Stimulated activated CD4-positive, alpha-beta T cell treated with anti-CD3 and anti-CD28 coated beads, Interleukin-15, amount 100 ng/mL, for 24 hours (primary cell): Measurements from ENCODE around the gene ZNF431.
"Not testable (repeated sequence)": the region's sequence is repeated elsewhere in the genome, so short reads cannot be mapped to it uniquely, and the experiment has no call there.

Experiments used
- DNase-seq: peaks from one replicate; pipeline ENCODE4 v3.0.0-alpha.2; 2020

ZNF431 gene

DNA sequence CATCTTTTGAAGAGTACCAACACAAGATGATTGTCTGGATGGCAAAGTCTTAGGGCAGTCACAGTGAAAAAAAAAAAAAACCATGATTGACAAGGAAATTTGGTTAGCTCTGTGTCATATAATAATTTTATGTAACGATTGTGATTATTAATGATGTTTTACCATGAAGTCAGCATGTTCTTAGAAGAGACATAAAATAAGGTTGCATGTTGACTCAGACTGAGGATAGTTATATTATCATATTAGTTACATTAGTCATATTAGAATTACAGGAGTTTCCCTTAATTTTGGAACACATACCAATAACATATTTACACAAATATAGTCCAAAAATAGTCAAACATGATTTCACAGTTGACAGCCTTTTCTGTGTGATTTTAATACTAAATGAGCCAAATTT is 5.7 kb downstream of the ZNF431 start:
- no peak for DNase-seq

DNA sequence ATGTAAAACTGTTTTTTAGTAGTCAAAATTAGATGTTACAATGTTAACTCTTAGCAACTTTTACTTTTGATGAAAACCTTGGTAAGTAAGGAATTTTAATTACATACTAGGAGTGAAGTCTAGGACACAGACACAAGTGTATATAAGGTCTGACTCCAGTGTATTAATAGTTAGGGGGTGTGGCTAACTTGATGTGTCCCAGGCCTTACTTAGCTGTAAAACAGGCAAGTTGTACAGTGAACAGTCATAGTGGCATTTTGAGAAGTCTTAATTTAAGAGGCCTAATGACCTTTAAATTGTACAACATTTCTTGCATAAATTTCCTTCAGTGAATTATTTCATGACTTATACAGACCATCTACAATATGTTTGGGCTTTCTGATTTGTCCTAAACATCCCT is 6.8 kb downstream of the ZNF431 start:
- DNase-seq, result no peak

DNA sequence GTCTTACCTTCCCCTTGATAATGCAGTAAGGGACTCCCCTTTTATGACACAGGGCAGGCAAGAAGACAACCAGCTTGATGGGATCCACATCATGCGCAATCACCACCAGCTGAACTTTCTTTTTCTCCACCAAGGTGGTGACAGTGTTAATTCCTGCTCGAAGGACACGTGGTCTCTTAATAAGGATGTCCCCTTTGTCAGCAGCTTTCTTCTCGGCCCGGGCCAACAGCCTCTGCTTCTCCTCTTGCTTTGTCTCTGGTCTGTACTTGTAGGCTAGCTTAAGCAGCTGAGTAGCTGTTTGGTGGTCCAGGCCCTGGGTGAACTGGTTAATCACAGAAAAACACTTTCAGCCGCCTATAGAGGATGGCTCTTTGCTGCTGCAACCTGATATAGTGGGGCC is 8.0 kb downstream of the ZNF431 start:
- DNase-seq, result no peak

DNA sequence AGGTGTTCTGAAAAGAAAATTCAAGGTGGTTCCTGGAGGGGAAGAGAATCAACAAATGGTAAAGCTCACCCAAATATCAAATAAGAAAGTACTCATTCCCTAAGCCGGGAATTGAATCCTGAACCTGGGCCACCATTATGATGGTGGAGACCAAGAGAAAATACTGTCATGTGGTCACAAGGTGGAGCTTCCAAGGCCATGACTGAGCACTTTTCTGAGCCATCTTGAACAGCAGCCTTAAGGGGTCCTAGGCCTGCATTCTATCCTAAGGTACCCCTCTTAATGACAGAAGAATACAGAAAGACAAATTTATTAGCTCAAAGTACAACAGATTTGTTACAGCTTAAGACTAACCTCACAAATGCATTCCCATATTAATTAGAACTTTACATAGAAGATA is 9.6 kb downstream of the ZNF431 start:
- no peak for DNase-seq

DNA sequence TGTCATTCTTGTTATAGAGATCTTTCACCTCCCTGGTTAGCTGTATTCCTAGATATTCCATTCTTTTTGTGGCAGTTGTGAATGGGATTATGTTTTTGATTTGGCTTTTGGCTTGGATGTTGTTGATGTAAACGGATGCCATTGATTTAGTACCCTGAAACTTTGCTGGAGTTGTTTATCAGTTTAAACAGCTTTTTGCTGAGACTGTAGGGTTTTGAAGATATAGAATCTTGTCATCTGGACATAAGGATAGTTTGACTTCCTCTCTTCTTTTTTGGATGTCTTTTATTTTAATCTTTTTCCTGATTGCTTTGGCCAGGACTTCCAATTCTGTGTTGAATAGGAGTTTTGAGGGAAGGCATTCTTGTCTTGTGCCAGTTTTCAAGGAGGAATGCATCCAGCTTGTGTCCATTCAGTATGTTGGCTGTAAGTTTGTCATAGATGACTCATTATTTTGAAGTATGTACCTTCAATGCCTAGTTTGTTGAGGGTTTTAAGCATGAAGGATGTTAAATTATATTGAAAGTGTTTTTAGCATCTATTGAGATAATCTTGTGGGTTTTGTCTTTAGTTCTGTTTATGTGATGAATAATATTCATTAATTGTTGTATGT is 16.8 kb downstream of the ZNF431 start:
- no peak for DNase-seq

DNA sequence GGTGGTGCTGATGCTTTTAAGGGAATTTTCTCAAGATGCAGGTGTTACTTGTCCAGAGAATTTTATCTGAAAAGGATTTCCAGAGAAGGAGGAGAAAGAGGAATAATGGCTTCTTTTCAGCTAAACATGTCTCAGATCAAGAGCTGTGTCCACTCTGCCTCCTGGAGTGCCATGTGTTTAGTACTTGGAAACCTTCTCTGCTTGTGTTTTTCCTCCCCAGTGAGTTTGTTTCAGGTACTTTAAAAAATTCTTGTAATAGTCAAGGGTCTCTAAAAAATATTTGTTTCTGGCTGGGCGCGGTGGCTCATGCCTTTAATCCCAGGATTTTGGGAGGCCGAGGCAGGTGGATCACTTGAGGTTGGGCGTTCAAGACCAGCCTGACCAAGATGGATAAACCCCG is 22.7 kb downstream of the ZNF431 start:
- no peak for DNase-seq

DNA sequence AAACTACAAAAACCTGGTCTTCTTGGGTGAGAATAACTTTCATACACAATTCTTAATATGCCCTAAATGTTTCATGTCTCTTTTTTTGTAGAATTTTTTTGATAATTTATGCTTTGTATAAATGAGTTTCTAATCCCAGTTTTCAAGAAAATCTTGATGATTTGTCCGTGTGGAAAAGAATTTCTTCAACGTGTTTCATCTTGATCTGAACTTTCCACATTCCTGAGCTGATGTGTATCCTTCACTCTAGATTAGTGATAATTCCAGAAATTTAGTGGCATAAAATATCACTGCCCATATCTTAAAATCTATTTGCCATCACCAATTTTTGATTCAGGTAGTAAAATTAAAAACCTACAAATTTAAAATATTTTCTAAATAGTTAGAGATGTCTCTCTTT is 24.6 kb downstream of the ZNF431 start:
- no peak for DNase-seq

DNA sequence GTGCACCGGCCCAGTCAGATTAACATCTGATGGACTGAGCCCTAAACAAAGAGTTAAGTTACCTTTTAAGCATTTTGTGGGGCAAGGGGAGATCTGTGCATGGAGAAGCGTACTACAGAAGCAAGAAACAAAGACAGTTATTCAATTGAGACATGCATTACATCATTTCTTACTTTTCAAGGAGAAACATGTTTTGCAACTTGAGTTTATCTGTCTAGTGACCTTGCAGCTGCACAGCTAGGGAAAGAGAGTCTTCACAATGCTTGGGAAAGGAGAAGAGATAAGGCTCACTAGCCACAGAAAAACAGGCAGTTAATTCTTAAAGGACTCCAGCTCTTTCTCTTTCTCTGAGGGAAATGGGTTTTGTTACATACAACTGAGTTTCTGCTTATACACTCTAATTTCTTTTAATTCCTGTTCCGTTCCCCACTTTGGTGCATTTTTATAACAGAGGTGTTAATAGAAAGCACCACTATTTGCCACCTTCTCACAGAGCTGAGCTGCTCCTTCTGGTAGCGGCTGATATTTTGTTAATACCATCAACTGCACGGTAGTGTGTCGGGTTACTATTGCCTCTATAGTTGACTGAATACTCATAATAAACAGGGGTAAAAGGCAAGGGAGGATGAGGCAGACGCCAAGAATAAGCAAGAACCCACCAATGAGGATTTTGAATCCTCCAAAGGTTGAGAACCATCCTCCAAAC is 55.9 kb downstream of the ZNF431 start:
- no peak for DNase-seq

DNA sequence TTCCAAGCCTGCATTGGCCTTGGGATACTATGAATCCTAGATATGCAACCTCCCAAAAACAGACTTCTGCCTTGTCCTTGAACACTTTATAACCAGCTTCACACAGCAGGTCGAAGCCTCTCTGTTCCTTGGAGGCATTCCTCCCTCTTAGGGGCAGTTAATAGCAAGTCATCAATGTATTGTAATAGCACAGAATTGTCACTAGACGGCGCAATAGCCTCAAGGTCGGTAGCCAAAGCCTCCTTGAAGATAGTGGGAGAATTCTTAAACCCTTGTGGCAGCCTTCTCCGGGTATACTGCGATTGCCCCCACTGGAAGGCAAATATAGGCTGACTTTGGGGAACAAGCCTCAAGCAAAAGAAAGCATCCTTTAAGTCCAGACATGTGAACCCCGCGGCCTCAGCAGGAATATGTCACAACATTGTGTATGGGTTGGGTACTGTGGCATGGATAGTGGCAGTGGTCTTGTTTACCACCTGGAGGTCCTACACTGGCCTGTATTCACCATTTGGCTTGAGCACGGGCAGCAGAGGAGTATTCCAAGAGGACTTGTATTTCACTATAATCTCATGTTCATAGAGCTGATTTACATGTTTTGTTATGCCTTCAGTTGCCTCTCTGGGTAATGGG is 61.1 kb downstream of the ZNF431 start:
- peak; percentile 32 for DNase-seq

DNA sequence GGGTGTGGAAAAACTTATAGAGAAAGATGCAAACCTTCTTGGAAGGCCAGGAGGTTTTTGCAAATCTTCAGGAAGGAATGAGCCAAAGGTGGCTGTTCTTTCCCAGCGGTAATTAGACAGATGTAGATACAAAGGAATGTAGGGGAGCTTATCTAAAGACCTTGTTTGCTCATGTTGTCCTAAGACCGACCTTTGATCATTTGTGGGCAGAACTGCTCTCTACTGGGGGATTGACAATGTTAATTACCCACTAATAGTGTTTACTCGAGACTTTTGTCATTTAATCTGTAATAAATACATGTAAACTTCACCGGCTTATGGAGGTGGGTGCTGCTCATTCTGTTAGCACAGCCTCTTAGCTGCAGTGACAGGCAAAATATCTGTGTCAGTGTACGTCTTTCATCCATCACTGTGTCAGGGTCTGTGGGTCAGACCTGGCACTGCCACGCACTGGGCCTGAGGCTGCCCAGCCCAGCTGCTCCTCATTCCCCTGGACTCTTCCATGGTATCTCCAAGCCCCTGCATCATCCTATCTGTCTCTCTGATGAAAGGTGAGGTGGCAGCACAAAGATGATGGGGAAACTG is 68.3 kb downstream of the ZNF431 start:
- no peak for DNase-seq

DNA sequence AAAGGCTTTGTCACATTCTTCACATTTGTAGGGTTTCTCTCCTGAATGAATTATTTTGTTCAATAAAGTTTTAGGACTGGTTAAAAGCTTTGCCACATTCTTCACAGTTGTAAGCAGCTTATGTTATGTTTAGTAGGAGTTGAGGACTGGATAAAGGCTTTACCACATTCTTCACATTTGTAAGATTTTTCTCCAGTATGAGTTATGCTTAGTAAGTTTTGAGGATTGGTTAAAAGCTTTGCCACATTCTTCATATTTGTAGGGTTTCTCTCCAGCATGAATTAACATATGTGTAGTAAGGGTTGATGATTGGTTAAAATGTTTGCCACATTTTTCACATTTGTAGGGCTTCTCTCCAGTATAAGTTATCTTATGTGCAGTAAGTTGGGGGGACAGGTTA is 79.9 kb downstream of the ZNF431 start:
- no peak for DNase-seq

DNA sequence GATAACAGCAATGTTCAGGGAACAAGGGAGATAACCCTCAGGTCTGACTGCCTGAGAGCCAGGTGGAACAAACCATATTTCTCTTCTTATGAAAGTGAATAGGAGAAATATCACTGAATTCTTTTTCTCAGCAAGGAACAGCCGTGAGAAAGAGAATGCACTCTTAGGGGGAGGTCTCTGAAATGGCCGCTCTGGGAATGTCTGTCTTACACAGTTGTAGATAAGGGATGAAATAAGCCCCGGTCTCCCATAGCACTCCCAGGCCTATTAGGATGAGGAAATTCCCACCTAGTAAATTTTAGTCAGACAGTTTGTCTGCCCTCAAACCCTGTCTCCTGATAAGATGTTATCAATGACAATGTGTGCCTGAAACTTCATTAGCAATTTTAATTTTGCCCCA is 88.1 kb downstream of the ZNF431 start:
- DNase-seq, result not testable (repeated sequence)

DNA sequence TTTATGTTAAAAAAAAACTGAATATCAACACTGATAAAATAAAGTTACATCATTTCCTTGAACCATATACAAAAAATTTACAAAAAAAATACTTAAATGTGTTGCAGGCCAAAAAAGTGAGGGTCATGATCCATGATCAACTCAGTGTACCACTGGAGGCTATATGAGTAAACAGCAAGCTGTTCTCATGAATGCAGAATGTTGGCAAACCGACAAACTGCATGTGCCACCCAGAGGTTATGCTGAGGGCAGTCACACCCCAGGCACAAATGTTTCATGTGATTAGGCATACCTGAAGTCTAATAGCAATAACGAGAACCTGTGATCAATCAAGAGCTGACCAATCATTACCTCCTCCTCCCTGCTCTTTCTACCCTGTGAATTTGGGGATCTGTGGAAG is 91.9 kb downstream of the ZNF431 start:
- no peak for DNase-seq

DNA sequence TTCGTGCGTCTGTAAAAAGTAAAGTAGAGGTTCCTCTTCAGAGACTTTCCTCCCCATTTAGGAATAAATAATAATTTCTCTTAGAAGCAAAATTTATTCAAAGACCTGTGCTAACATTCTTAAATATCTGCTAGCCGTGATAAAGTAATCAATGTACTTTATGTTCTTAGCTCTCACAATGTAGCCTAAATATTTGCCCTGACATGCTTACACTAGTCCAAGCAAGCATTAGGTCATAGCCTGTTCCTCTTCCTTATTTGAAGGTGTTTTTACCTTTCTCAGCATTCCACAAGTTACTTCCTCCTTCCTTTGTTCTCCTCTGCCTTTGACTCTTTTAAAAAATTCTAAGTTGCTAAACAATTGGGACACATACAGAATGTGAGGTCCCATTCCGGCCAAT is 94.9 kb downstream of the ZNF431 start:
- not testable (repeated sequence) for DNase-seq

DNA sequence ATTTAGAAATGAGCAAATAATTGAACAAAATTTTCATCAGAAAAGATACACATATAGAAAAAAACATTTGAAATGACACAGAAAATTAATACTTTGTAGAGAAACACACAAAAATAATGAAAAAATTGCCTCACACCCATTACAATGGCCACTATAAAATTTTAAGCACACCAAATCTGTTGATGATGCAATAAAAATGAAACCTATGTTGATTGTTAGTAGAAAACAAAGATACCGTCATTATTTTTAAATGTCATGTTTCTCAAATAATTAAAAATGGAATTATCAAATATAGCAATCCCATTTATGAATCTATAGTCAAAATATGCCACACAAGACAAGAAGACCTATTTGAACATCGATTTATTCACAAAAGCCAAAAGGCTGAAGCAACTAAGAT is 96.8 kb downstream of the ZNF431 start:
- no peak for DNase-seq
